HG03064 (cell line): ENCODE data around the gene NOL3.

Experiments
- ATAC-seq: cut with Tn5 transposase; IDR thresholded peaks from one replicate; pipeline ENCODE4 v1.9.1; 2021; ENCODE audit warnings: low read depth; ENCODE audit not compliant: unreplicated experiment

The NOL3 gene

DNA sequence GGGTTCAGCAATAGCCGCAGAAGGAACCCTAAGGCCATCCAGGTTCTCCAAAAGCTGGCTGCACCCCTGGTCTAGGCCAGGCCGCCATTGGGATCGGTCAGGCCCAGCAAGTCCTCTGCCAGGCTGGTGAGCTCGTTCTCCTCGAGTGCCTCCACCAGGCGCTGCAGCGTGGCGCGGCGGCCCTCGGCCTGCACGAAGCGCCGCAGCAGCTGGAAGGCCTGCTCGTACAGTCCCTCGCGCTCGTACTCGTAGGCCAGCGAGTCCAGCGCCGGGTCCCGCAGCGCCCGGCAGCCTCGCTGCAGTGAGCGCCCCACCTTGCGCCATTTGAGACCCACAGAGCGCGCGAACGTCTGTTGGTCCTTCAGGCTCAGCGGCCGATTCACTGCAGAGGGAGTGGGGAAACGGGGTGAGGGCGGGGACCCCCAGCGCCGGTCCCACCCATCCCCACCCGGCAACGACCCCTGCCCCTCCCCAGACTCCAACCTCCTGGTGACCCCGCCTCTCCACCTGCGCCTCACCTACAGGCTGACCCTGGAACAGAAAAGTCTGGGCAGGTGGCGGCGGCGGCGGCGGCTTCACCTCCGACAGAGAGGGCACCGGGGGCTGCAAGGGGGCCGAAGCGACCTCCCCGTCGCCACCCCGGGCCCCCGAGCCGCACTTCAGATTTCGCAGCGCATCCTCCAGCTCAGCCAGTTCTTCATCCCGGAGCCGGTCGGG lies 15.6 kb upstream of the NOL3 start:
- no peak for ATAC-seq

- no peak for ATAC-seq
These were observed 14.8 kb upstream of the NOL3 start for GRCh38 chr16:67155295-67156142.

DNA sequence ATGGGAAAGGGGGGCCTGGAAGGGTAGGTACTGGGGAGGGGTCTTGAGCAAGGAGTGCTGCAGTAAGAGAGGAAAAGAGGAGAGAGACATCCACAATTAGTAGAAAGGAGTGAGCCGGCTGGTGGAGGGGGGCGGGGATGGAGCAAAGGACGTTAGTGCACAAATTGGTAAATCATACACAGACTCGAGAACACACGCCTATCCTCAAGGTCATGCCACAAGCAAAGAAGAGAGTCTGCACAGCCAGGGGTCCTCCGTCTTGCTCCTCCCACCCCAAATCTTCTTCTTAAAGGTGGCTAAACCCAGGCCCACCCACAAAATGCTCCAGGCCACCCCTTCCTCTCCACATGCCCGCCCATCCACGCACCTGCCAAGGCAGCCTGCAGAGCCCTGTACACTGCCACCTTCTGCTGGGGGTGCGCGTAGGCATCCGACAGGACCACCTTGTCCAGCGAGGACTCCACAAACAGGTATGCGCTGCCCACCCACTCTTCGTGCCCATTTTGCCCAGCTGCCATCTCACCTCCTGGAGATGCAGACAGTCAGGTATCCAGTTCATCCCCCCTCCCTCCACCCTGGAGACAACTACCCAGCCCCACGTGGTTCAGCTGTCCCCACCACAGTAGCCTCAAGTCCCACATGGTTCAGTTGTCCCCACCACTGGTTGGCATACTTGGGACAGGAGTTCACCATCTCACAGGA lies 14.0 kb upstream of the NOL3 start:
- ATAC-seq, result no peak

GRCh38 chr16:67157106-67157748 lies 13.1 kb upstream of the NOL3 start:
- ATAC-seq, result no peak

- no peak for ATAC-seq
These were observed 12.3 kb upstream of the NOL3 start for GRCh38 chr16:67157892-67158635.

GRCh38 chr16:67158637-67159600 lies 11.4 kb upstream of the NOL3 start:
- peak; percentile 34 for ATAC-seq

GRCh38 chr16:67161595-67162058 lies 8.7 kb upstream of the NOL3 start:
- no peak for ATAC-seq

DNA sequence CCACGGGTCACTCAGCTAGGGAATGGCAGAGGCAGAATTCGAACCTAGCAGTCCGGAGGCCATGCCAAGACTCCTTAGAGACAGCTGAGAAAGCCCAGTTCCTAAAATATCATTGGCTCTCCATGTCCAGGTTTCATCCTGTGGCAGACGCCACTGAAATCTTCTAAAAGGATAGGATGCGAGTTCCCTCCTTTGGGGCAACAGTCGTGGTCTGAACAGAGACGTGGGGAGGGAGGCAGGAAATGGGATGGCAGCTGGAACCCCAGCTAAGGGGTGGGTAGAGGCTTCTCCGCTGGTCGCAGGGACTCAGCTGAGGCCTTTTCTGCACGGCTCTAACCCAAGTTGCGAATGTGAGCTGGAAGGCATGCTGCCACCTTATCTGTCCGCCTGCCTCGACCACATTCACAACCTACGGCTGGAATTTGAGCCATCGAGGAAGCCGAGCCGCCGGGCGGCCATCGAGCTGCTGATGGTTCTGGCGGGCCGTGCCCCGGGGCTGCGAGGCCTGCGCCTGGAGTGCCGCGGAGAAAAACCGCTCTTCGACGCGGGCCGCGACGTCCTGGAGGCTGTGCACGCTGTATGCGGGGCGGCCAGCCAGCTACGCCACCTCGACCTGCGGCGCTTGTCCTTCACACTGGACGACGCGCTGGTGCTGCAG lies 7.7 kb upstream of the NOL3 start:
- ATAC-seq, result no peak

DNA sequence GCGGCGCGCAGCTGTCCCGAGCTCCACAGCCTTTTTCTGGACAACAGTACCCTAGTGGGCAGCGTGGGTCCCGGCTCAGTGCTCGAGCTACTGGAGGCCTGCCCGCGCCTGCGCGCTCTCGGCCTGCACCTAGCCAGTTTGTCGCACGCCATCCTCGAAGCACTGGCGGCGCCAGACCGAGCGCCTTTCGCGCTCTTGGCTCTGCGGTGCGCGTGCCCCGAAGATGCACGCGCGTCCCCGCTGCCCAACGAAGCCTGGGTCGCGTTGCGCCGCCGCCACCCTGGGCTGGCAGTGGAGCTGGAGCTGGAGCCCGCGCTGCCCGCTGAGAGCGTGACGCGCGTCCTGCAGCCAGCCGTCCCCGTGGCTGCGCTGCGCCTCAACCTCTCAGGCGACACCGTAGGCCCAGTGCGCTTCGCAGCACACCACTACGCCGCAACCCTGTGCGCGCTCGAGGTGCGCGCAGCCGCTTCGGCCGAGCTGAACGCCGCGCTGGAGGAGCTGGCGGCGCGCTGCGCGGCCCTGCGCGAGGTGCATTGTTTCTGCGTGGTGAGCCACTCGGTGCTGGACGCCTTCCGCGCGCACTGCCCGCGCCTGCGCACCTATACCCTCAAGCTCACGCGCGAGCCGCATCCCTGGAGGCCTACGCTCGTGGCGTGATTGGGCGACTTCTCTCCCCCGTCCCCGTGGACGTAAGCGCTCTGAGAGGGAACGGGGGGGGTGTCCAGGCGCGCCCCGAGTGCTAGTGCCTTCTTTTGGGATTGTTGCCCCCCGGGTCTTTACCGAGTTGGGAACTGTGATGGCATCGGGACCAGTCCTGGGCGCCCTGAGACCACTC lies 7.0 kb upstream of the NOL3 start:
- no peak for ATAC-seq

GRCh38 chr16:67163999-67164558 lies 6.3 kb upstream of the NOL3 start:
- ATAC-seq, result no peak

- ATAC-seq, result no peak
These were observed 5.7 kb upstream of the NOL3 start, which contains the start of gene HSF4 for GRCh38 chr16:67164599-67165061. Gene HSF4 (plus strand): TSS chr16:67164745. CDS start chr16:67164812, 67 bp downstream.

DNA sequence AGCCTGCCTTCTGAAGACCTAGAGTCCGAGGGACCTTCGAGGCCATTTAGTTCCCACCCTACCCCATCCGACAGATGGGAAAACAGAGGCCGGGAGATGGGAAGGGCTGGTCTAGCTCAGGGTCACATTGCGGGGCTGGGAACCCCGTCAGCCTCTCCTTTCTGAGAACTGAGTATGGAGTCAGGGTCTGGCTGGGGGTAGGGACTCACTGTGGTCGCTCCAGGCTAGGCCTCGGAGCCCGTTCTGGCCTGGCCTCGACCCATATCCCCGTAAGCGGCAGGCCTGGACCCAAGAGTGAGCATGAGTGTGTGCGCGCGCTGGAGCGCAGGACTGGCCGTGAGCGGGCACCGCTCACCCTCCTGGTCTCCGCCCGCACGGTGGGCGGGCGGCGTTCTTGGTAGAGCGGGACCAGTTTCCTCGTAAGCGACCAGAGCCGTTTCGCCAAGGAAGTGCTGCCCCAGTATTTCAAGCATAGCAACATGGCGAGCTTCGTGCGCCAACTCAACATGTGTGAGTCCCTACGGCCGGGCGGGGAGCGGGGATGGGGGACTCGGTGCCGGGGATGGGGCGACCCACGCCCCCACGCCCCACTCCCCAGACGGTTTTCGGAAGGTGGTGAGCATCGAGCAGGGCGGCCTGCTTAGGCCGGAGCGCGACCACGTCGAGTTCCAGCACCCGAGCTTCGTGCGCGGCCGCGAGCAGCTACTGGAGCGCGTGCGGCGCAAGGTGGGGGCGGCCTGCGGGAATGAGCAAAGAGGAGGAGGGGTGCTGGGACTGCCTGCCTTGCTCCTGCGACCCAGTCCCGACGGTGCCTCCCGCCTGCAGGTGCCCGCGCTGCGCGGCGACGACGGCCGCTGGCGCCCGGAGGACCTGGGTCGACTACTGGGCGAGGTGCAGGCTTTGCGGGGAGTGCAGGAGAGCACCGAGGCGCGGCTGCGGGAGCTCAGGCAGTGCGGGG lies 4.9 kb upstream of the NOL3 start:
- ATAC-seq, result no peak

- no peak for ATAC-seq
These were observed 4.2 kb upstream of the NOL3 start for GRCh38 chr16:67166110-67166547.

DNA sequence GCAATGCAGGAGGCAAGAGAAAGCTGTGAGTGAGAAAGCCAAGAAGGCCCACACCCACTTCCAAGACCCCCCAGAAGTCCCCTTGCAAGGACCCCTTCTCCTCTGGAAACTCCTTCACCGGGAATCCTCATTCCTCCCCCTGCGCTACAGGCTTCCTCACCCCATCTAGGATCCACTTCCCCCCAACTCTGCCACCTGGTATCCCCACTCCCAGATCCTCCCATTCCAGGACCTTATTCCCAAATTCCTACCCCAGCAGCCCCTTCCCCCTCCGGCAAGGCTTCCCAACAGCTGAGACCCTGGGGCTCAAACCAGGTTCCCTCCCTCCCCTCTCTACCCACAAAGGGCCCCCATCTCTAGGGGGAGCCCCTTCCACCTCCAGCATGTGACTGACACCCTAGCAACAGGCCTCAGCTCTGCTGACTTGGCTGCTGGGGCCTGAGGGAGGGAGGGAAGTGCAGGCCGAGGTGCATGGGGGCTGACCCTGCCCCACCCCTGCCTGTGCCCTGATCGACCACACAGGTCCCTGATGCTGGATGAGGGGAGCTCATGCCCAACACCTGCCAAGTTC lies 3.7 kb upstream of the NOL3 start:
- ATAC-seq, result no peak

GRCh38 chr16:67167588-67167987 lies 2.8 kb upstream of the NOL3 start:
- ATAC-seq, result no peak
